ENCODE data around the gene STX7. TPM values are rescaled to one million over a fixed set of nuclear protein-coding genes. Genes with fewer than 3 reads are reported as not detected.

Gene STX7
- total and polyA plus RNA-seq, 5 donors from 2014 or later: 14.8 to 20.2 (median 19.0) TPM

- Histone ChIP-seq H3K27ac (ENCODE audit: insufficient read depth, low read length, poor library complexity, severe bottlenecking) (no peak overlapping the region), H3K36me3 (ENCODE audit: control insufficient read depth, insufficient read depth, low read length) (no peaks in the 10 kb centered on the region), H3K9me3 (ENCODE audit: control insufficient read depth in 2 of 2, low read length in 2 of 2) (peaks cover 11 to 17% of the 10 kb centered on the region in 2 experiments), H3K27me3 (ENCODE audit: control insufficient read depth, insufficient read depth, low read length) (peaks cover 36% of the 10 kb centered on the region), H3K4me3 (ENCODE audit: low read depth, low read length) (no peak overlapping the region), H3K4me1 (ENCODE audit: control insufficient read depth, insufficient read depth, low read length, poor library complexity, severe bottlenecking) (peaks cover 7% of the 10 kb centered on the region)
- DNase-seq (no peak), ATAC-seq (ENCODE audit: low read depth in 2 of 2) (no peak)
- H3K27me3 Mint-ChIP-seq: peaks cover 48% of the 10 kb centered on the region
- no peak overlapping the region for H3K27ac Mint-ChIP-seq
- peaks cover 1 to 15% (median 3%) of the 10 kb centered on the region in 7 donors for H3K9me3 Mint-ChIP-seq
- H3K4me3 Mint-ChIP-seq: no peak overlapping the region
- H3K36me3 Mint-ChIP-seq: no peaks in the 10 kb centered on the region
- peaks cover 0 to 11% (median 5%) of the 10 kb centered on the region in 4 donors for H3K4me1 Mint-ChIP-seq
Observed at GRCh38 chr6:132399376-132400074, 113.4 kb downstream of the STX7 start.

Other genes with a start within 250 kb of the STX7 start
- not detected for gene MOXD1, start 111.6 kb downstream of the STX7 start, total RNA-seq
- gene MOXD1, start 111.6 kb downstream of the STX7 start, polyA plus RNA-seq: not detected
- gene TAAR9, start 25.2 kb upstream of the STX7 start, total RNA-seq: not detected
- not detected for gene TAAR9, start 25.2 kb upstream of the STX7 start, polyA plus RNA-seq
- not detected for gene TAAR8, start 39.6 kb upstream of the STX7 start, total RNA-seq
- gene TAAR8, start 39.6 kb upstream of the STX7 start, polyA plus RNA-seq: not detected
- gene TAAR6, start 57.2 kb upstream of the STX7 start, total RNA-seq: not detected
- not detected for gene TAAR6, start 57.2 kb upstream of the STX7 start, polyA plus RNA-seq
- not detected for gene TAAR5, start 76.6 kb upstream of the STX7 start, total RNA-seq
- not detected for gene TAAR5, start 76.6 kb upstream of the STX7 start, polyA plus RNA-seq
- gene TAAR2, start 111.2 kb upstream of the STX7 start, total RNA-seq: not detected
- gene TAAR2, start 111.2 kb upstream of the STX7 start, polyA plus RNA-seq: not detected
- gene TAAR1, start 146.1 kb upstream of the STX7 start, total RNA-seq: not detected
- gene TAAR1, start 146.1 kb upstream of the STX7 start, polyA plus RNA-seq: not detected
- not detected for gene VNN1, start 200.9 kb upstream of the STX7 start, total RNA-seq
- gene VNN1, start 200.9 kb upstream of the STX7 start, polyA plus RNA-seq: under 1 TPM in 1 of 4 donors, not detected in 3; 0.07 TPM
- gene VNN2, start 244.8 kb upstream of the STX7 start, total RNA-seq: 4.1 TPM
- 10 to 100 TPM; 12.4 to 34.0 (median 21.3) TPM for gene VNN2, start 244.8 kb upstream of the STX7 start, polyA plus RNA-seq

Measured in CD4-positive, CD25-positive, alpha-beta regulatory T cell (primary cell).